ENCODE results near the gene SUMO1.

The SUMO1 gene

DNA sequence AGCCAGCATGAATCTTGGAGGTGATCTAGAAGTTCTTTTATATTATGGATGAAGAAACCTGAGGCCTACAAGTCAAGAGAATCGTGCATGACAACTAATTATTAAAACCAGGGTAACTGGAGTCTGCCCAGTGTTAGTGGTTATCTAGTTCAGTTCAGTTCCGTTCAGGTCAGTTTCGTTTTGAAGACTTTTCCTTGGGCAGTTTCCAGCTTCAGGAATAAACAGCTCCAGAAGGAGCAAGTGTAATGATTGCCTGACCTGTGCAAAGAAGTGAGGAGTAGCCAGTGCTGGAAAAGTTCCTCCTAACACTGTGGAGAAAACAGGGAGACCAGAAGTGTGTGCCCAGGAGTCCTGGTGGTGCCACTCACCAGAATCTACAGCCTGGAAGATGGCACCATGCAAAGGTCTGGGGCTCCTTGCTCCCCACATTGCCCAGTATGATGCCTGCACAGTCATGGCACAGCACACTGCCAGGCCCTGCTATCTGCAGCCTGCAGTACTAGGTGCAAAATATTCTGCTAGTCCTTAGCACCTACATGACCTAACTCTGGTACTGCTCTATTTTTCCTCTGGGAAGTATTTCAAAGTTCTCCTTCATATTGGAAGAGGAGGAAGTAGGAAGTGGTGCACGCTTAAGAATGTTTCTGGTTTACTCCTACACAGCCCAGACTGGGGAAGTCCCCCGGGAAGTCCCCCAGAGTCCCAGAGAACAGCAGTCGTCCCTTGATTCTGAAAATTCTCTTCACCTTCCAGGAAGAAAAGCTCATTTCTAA lies 65.8 kb downstream of the SUMO1 start:
- Histone ChIP-seq H3K27ac (ENCODE audit: low read length) (peak overlapping the region; percentile 35; the same call in 1 of the 2 replicates), H3K36me3 (replicated peaks; ENCODE audit: low read depth, low read length) (no peaks in the 10 kb centered on the region), H3K4me3 (ENCODE audit: low read length) (peak overlapping the region; percentile 45; the same call in 1 of the 2 replicates), H3K27me3 (ENCODE audit: low read depth, low read length) (no peaks in the 10 kb centered on the region), H4K20me1 (ENCODE audit: insufficient read depth, low read length) (no peaks in the 10 kb centered on the region), H3K9ac (ENCODE audit: low read length) (peak overlapping the region; percentile 9; the same call in 1 of the 2 replicates), H3K4me1 (ENCODE audit: low read length) (peaks cover 15% of the 10 kb centered on the region), H3K9me3 (ENCODE audit: insufficient read depth, low read length) (no peaks in the 10 kb centered on the region), H2AFZ (ENCODE audit: low read depth, low read length) (peak overlapping the region; percentile 48), H3K4me2 (ENCODE audit: low read length) (peak overlapping the region; percentile 65), H3K79me2 (ENCODE audit: low read length) (no peaks in the 10 kb centered on the region)
- TF ChIP-seq EZH2phosphoT487 (IDR thresholded peaks at IDR 0.05; ENCODE audit: low read depth) (no peak), CTCF (IDR thresholded peaks at IDR 0.05; ENCODE audit: low read depth, low read length) (no peak)

GRCh38 chr2:202171241-202171825 lies 67.1 kb downstream of the SUMO1 start:
- H3K9ac ChIP-seq (ENCODE audit: low read length): no peak overlapping the region
- H3K79me2 ChIP-seq (ENCODE audit: low read length): no peaks in the 10 kb centered on the region
- TF ChIP-seq CTCF (IDR thresholded peaks at IDR 0.05; ENCODE audit: low read depth, low read length) (no peak), EZH2phosphoT487 (IDR thresholded peaks at IDR 0.05; ENCODE audit: low read depth) (no peak)
- no peaks in the 10 kb centered on the region for H3K27me3 ChIP-seq (ENCODE audit: low read depth, low read length)
- H3K4me3 ChIP-seq (ENCODE audit: low read length): no peak overlapping the region
- no peak overlapping the region for H3K4me2 ChIP-seq (ENCODE audit: low read length)
- H3K9me3 ChIP-seq (ENCODE audit: insufficient read depth, low read length): no peaks in the 10 kb centered on the region
- no peaks in the 10 kb centered on the region for H4K20me1 ChIP-seq (ENCODE audit: insufficient read depth, low read length)
- H3K4me1 ChIP-seq (ENCODE audit: low read length): peaks cover 15% of the 10 kb centered on the region
- no peak overlapping the region for H3K27ac ChIP-seq (ENCODE audit: low read length)
- H3K36me3 ChIP-seq (replicated peaks; ENCODE audit: low read depth, low read length): no peaks in the 10 kb centered on the region
- H2AFZ ChIP-seq (ENCODE audit: low read depth, low read length): no peak overlapping the region

DNA sequence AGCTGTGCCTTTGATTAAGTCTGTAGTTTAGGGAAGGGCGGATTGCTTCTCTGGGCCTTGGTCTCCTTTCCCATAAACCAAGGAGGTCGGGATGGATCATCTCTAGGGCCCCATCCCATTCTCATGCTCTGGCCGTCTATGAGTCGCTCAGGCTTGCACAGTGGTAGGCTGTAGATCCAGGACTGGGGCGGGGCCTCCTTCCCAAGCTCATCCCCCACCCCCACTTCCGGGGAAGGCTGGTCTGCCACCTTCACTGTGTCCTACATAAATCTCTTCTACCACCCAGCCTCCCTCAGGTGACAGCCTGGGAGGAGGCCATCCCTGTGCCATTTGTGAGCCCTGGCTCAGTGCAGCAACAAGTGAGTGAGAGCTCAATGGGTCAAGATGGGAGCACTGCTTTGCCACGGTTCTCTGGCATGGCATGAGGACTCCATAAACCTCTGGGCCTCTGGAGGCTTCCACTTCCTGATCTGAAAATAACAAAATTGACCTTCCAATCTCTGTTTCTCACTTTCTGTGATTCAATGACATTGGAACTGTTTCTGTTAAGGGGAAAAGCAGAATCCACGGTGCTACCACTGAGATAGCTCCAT lies 68.5 kb downstream of the SUMO1 start:
- H2AFZ ChIP-seq (ENCODE audit: low read depth, low read length): no peak overlapping the region
- no peak overlapping the region for H3K4me2 ChIP-seq (ENCODE audit: low read length)
- H3K9me3 ChIP-seq (ENCODE audit: insufficient read depth, low read length): no peaks in the 10 kb centered on the region
- no peaks in the 10 kb centered on the region for H3K36me3 ChIP-seq (replicated peaks; ENCODE audit: low read depth, low read length)
- no peak overlapping the region for H3K4me3 ChIP-seq (ENCODE audit: low read length)
- no peak overlapping the region for H3K9ac ChIP-seq (ENCODE audit: low read length)
- H3K27me3 ChIP-seq (ENCODE audit: low read depth, low read length): no peaks in the 10 kb centered on the region
- H4K20me1 ChIP-seq (ENCODE audit: insufficient read depth, low read length): no peaks in the 10 kb centered on the region
- TF ChIP-seq CTCF (IDR thresholded peaks at IDR 0.05; ENCODE audit: low read depth, low read length) (no peak), EZH2phosphoT487 (IDR thresholded peaks at IDR 0.05; ENCODE audit: low read depth) (no peak)
- H3K4me1 ChIP-seq (ENCODE audit: low read length): peaks cover 15% of the 10 kb centered on the region
- no peak overlapping the region for H3K27ac ChIP-seq (ENCODE audit: low read length)
- no peaks in the 10 kb centered on the region for H3K79me2 ChIP-seq (ENCODE audit: low read length)

GRCh38 chr2:202169131-202169530 lies 69.3 kb downstream of the SUMO1 start:
- H3K9ac ChIP-seq (ENCODE audit: low read length): no peak overlapping the region
- H2AFZ ChIP-seq (ENCODE audit: low read depth, low read length): no peak overlapping the region
- no peak overlapping the region for H3K4me3 ChIP-seq (ENCODE audit: low read length)
- no peaks in the 10 kb centered on the region for H3K9me3 ChIP-seq (ENCODE audit: insufficient read depth, low read length)
- TF ChIP-seq EZH2phosphoT487 (IDR thresholded peaks at IDR 0.05; ENCODE audit: low read depth): no peak
- TF ChIP-seq CTCF (IDR thresholded peaks at IDR 0.05; ENCODE audit: low read depth, low read length): no peak
- H3K4me2 ChIP-seq (ENCODE audit: low read length): no peak overlapping the region
- no peaks in the 10 kb centered on the region for H3K36me3 ChIP-seq (replicated peaks; ENCODE audit: low read depth, low read length)
- peaks cover 15% of the 10 kb centered on the region for H3K4me1 ChIP-seq (ENCODE audit: low read length)
- no peaks in the 10 kb centered on the region for H4K20me1 ChIP-seq (ENCODE audit: insufficient read depth, low read length)
- H3K79me2 ChIP-seq (ENCODE audit: low read length): no peaks in the 10 kb centered on the region
- H3K27ac ChIP-seq (ENCODE audit: low read length): no peak overlapping the region
- no peaks in the 10 kb centered on the region for H3K27me3 ChIP-seq (ENCODE audit: low read depth, low read length)

Data from OCI-LY3 (cell line).